GM21381 (cell line): ENCODE measurements around the gene WNT10A.

Source experiments
- ATAC-seq: cut with Tn5 transposase; IDR thresholded peaks from one replicate; pipeline ENCODE4 v1.9.1; 2021; ENCODE audit warnings: mild to moderate bottlenecking, moderate library complexity; ENCODE audit not compliant: unreplicated experiment

The WNT10A gene

DNA sequence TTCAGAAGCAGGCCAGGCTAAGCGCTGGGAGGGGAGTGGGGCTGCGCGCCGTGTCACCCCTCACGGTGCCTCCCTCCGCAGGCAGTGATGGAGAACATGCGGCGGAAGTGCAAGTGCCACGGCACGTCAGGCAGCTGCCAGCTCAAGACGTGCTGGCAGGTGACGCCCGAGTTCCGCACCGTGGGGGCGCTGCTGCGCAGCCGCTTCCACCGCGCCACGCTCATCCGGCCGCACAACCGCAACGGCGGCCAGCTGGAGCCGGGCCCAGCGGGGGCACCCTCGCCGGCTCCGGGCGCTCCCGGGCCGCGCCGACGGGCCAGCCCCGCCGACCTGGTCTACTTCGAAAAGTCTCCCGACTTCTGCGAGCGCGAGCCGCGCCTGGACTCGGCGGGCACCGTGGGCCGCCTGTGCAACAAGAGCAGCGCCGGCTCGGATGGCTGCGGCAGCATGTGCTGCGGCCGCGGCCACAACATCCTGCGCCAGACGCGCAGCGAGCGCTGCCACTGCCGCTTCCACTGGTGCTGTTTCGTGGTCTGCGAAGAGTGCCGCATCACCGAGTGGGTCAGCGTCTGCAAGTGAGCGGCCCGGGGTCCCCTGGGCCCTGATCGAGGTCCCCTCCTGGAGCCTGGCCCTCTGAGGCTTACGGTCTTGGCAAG is 12.2 kb downstream of the WNT10A start:
- ATAC-seq = peak; percentile 54

DNA sequence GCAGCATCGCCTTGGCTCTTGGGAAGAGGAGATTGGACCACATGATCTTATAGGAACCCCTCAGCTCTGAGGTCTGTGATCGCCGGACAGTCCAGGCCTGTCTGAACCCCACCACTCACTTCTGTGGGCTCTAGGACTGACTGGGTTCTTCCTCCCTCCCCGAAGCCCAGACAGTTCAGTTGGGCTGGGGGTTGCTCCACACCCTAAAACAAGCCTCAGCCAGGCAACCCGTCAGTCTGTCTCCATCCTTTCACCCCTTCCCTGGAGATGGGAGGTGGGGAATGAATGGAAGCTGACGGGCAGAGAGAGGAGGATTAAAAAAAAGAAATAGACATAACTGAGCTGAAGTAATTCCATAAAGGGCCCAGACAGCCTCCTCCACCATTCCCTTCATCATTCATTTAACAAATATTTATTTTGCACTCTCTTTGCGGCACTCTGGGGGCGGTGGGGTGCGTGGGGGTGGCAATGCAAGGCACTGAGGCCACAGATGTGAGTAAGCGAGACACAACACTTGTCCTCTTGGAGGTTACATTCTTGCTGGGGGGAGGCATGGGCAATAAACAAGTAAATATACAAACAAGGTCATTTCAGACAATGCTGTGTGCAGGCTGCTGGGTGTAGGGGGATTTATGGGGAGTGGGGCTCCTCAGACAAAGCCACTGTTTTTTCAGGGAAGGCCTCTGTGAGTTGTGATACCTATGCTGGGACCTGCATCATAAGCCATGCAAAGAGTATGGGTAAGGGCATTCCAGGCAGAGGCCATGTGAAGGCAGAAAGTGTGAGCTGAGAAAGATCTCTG is 12.9 kb downstream of the WNT10A start:
- no peak for ATAC-seq

DNA sequence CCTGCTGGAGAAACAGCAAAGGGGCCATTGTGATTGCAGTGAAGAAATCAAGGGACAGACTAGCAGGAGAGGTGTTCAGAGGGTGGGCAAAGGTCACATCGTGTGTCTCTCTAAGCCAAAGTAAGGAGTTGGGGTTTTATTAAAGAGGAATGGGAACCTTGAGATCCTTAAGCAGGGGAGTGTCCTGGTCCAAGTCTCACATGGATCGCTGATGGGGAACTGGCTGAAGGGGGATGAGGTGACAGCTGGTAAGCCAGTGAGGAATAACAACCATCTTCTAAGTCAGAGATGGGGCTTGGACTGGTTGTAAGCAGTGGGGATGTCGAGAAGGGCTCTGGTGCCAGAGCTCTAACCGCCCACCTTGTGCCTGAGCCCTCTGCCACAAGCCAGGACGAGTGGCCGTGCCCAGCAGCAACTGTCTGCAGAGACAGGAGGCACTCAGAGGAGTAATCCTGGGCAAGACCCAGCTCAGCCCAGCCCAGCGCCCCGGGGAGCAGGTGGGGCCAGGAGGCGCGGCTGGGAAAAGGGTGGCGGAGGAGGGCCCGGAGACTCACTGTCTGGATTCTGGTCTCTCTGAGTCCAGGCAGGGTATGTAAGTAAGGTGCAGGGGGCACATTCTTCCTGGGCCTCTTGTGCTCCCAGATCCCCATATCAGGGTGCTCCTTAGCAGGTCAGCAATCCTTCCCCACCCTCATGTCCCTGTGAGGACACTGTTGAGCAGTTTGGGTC is 13.7 kb downstream of the WNT10A start:
- ATAC-seq = no peak

DNA sequence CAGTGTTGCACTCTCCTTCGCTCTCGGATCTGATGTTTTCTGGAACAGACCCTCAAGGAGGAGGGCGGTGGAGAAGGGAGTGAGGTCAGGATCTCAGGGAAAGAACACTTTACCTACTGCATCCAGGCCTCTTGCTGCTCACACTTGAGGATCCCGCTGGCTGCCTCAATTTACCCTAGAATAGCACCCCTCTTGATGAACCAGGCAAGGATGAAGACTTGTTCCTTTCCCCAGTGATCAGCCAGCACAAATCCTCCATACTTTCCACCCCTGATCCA is 14.2 kb downstream of the WNT10A start:
- no peak for ATAC-seq

DNA sequence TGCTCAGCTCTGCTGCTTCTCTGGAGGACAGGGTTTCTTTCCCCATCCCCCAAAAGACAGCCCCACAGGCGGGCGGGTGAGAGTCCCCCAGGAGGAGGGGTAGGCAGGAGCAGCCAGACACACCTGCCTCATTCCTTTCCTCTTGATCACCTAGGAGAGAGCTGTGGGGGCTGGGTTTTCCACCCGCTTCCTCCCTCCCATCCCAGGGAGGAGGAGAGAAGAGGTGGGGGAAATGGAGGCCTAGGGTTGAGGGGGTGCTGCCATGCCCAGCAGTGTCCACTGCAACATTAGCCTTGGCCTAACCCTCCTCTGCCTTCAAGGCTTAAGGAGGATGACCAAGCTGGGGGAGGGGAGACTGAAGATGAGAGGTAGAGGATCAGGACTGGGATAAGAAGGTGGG is 14.7 kb downstream of the WNT10A start:
- no peak for ATAC-seq

DNA sequence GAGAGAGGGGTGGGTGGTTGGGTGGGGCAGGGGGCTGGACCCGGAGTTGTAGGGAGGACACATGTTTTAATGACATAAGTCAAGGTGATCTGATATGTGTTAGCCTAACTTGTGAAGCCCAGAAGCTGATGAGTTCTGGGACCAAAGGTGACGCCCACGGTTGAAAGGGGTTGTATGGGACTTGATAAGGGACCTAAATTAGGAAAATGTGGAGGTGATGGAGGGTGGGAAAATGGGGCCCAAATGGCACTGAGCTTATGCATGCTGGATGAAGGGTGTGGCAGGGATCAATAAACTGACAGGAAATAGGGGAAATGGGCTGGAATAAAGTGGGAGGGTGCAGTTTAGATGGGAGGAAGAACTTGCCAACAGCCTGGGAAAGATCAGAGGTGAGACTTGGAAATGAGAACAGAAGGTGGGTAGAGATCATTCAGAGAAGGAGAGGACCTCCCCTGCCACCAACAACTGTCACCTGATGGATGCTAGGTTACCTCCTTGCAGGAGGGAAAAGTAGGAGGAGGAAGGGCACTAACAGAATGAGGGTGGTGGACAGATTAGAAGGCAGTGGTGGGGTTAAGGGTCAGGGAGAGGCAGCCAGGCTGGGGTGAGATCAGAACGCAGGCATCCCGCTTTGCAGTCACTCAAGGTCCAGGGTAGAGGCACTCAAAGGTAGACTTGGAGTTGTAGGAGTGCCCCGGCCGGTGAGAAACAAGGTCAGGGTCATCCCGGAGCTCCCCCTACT is 15.3 kb downstream of the WNT10A start:
- ATAC-seq = peak; percentile 8

DNA sequence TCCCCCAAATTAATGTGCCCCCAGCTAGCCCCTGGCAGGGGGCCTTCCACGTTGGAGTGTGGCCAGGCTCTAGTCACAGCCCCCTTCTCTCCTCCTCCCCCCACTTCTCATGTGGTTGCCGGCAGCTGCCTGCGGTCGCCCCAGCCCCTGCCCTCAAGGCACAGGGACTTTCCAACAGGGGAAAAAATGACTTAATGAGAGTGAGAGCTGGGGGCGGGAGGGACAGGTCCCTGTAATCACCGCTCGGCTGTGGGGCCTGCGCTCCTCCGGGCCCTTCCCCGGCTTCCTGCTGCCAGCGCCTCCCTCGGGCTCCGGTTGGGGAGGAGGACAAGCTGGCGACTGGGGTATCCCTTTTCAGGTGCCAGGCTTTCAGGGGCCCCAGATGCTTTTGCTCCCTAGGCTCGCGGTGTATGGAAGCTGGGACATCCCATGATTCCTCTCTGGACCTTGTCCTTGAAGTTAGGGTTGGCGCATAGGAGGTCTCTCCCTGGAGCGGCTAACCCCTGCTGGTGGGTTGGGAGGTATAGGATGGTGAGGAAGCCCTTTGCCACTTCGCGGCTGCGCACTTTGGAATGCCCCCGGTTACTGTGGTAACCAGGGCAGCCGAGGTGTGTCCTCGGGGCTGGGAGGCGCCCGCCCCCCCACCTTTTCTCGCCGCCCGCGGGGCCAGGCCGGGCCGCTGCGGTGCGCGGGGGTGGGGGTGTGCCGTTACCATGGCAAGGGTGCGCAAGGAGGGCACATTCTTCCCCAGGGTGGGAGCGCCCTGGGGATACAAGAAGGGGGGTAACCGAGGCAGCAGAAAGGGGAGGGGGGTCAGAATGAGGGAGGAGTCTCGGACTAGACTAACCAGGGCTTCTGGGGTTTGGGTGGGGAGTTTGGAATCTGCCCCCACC is 16.1 kb downstream of the WNT10A start:
- peak; percentile 52 for ATAC-seq

DNA sequence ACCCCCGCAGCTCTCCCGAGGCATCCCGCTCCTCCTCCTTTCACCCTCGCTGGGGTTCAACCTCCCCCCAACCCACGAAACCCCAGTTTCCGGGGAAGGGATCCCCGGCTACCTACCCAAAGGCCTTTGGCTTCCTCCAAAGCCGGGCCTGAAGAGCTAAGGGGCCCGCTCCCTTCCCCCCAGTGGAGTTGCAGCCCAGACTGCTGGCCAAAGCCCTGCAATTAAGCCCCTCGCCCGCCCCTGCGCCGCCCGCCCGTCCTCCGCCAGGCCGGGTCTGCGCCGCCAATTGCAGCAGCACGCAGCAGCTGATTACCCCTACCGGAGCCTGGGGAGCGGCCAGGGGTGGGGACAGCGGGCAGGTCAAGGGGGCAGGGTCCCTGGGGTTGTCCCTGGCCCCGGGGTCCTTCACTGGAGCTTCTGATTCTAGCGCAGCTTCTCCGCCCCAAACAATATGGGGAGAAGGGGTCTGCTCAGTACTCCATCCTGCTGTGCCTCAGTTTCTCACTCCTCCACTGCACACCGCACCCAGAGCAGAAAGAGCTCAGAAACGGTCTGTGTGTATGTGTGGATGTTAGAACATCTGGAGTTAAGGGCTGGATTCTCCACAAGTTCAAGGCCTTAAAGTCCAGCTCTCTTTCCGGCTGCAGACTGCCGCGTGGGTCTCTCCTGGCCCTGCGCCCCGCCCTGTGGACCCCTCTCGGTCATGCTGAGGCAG is 16.9 kb downstream of the WNT10A start:
- ATAC-seq = no peak

DNA sequence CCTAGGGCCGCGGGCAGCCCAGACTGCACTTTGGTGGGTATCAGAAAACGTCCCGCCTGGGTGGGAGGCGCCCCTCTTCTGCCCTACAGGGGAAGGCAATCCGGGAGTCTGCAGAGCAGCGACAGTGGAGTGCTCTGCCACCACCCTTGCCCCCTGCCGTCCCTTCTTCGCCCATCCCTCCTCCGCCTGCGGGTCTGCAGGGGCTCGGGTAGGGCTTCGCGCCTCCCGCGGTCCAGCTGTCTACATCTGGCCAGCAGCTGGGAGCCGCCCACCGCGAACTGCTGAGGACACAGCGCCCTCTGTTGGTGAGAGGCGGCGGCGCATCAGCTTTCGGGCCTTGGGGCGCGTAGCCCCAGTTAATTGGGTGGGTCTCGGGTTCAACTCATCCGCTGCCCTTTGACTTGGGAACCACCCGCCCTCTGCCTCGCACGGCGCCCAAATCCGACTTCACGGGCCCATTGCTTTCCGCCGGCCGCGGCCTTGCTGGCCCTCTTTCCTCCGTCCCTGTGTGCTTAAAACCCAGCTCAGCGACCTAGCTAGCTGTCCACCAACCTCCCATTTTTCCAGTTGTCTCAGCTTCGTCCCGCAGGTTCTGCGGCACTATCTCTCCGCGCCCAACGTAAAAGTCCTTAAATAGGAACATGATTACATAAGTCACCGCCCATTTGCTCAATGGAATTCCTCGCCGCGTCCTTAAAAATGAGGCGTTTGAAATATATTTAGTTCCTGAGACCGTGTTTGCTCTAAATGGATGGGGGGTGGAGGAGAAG is 17.6 kb downstream of the WNT10A start:
- peak; percentile 36 for ATAC-seq

DNA sequence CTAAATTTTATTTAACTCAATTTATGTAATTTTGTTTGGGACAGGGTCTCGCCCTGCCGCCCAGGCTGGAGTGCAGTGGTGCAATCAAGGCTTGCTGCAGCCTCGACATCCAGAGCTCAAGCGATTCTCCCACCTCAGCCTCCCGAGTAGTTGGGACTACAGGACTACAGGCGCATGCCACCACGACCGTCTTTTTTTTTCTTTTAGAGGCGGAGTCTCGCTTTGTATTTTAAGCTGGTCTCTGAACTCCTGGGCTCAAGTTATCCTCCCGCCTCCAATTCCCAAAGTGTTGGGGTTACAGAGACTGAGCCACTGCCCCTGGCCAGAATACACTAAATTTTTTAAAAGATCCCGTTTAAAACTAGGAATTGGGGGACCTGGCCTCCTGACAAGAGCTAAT is 18.5 kb downstream of the WNT10A start:
- no peak for ATAC-seq

DNA sequence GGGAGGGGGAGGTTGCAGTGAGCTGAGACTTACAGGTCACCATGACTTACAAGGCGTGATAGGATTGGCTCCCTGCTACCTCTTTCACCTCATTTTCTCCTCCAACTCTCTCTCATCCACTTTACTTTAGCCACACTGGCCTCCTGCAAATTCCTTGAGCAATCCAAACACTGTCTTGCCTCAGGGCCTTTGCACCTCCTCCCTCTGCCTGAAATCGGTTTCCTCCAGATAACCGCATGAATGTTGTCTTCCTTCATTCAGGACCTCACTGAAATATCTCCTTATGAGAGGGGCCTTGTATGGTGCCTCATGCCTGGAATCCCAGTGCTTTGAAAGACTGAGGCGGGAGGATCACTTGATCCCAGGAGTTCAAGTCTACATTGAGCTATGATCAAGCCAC is 21.8 kb downstream of the WNT10A start:
- no peak for ATAC-seq

DNA sequence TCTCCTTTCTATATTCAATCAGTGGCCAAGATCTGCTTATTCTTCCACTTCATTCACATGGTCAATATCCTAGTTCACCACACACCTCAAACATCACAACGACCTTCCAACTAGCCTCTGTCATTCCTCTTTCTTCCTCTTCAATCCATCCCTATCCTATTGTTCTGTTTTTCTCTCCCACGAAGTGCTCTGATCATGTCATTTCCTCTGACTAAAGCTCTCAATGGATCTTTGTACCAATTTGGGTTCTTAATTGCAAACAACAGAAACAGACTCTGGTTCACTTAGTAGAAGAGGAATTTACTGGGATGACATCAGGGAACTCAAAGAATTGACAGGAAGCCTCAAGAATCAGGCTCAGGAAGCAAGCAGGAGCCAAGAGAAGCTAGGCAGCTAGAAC is 23.5 kb downstream of the WNT10A start:
- ATAC-seq = no peak

DNA sequence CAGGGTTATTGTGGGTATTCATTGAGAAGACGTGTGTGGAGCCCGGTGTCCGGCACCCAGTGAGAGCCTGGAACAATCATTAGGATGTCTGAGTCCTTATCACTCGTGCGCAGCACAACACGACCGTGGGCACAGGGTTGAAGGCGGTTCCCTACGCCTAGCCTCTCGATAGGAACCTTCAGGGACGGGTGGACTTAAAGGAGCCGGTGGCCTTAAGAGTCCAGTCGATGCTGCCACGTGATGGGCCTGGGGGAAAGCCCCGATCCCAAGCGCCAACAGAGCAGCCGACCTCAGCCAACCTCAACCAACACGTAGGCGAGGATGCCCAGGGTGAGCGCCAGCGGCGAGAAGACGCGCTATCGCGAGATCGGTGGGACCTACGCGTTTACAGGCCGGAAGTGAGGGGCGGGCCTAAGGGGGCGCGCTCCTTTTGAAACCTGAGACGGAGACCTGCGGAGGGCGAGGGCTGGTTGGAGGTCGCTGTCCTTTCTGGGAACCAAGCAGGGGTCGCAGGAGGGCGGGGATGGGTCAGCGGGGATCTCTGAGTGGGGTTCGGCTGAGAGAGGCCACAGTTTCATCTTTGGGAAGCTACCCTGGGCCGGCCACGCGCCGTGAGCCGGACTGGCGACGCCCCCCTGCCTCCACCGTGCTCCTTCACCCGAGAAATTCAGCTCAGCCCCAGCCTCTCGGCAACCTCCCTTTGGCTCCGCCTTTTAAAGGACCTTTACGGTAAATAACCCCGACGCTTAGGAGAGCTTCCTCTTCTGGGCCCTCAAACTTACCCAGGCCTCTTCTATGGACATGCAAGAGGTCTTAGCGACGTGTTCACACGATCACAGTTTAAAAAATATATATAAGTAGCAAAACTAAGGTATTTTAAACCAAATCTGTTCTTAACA is 28.3 kb downstream of the WNT10A start:
- peak; percentile 91 for ATAC-seq

DNA sequence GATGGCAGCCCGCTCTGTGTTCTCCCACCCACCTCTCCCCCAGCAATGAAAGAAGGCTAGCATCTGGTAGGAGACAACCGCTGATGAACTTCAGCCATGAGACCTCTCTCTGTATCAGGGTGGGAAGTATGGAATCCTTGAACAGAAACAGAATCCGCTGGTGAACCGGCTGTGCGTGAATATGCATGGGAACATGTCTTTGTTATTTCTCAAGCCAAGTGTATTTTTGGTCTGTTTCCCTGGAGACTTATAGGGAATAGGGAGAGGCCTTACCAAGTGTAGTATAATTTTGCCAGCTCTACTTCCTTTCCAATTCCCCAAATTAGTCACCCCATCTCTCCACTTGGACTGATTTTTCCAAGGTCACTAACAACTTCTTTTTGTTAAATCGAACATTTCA is 30.1 kb downstream of the WNT10A start:
- no peak for ATAC-seq

DNA sequence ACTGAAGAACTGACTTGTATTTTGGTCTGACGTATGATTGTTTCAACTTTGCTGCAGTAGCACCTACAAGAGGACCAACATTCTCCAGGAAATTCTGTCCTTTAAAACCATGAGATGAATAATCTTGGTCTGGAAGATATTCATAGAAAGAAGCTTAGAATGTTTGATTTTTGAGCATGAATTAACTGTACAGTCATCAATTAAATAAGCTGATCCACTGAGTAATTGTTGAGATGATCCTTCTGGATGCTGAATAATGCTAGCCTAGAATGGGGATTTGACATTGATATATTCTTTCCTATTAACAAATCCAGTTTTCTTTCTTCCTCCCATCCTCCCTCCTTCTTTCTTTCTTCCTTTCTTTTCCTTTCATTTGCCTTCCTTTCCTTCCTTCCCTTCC is 39.9 kb downstream of the WNT10A start:
- ATAC-seq = no peak

DNA sequence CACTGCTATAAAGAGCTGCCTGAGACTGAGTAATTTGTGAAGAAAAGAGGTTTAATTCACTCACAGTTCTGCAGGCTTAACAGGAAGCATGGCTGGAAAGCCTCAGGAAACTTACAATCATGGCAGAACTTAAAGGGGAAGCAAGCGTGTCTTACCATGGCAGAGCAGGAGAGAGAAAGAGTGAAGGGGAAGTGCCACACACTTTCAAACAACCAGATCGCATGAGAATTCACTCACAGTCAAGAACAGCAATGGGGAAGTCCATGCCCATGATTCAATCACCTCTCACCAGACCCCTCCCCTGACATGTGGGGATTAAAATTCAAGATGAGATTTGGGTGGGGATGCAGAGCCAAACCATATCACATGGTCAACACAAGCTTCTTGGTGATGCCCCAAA is 44.1 kb downstream of the WNT10A start:
- ATAC-seq = no peak

DNA sequence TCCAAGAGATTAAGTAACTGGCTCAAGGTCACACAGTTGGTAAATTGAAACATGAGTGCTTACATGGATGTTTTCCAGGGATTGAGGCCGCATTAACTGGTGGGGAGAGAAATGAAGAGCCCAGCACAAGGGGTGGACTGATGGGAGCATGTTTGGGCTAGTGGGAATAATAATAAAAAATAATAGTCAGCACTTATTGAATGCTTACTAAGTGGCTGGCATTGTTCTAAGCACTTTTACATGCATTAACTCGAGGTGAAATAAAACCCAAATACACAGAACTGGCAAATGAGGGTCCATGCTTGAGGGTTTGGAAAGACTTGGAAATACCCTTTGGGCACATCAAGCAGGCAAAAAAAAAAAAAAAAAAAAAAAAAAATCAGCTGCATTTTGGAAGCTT is 44.8 kb downstream of the WNT10A start:
- ATAC-seq = no peak

DNA sequence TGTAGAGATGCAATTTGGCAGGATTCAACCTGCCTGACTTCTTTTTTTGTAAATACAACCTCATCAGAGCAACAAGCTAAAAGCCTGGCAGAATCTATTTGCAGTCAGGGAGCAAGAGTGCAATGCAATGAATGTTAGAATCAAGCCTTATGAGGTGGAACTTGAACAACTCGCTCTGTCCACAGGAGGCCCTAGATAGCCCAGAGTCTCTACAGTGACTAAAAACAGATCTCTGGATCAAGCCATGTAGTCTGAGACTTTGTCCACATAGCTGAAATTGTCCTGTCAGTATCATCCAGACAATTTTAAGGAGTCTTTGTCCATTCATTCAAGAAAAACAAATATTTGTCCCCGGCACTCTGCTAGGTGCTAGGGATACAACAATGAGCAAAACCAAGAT is 46.8 kb downstream of the WNT10A start:
- ATAC-seq = no peak
